HepG2 (cell line): ENCODE results near the gene ETF1. TPM values are rescaled to one million over a fixed set of nuclear protein-coding genes. Genes with fewer than 3 reads are reported as not detected.

ENCODE experiments used
- ARNTL ChIP-seq: sonication (generic); formaldehyde crosslinking; IDR thresholded peaks from 2 replicates; pipeline ENCODE4 v1.4.0; 2020; ENCODE audit warnings: mild to moderate bottlenecking, missing genetic modification reagents
- ATF6 ChIP-seq: sonication (generic); formaldehyde crosslinking; conservative IDR thresholded peaks from 2 replicates; pipeline ENCODE4 v1.4.0; 2020; ENCODE audit warnings: missing genetic modification reagents
- FOSL1 ChIP-seq: sonication (generic); formaldehyde crosslinking; IDR thresholded peaks from 2 replicates; pipeline ENCODE4 v1.9.0; 2021; ENCODE audit warnings: missing genetic modification reagents, borderline replicate concordance
- POLR2AphosphoS2 ChIP-seq: IDR thresholded peaks from 2 replicates; pipeline ENCODE4 v1.6.1; 2011; ENCODE audit warnings: low read depth, low read length, improper control_type of control experiment
- RBFOX2 ChIP-seq: fragments of 200-400 bp; formaldehyde crosslinking; IDR thresholded peaks from 2 replicates; pipeline ENCODE4 v1.6.1; 2017; ENCODE audit warnings: low read depth, mild to moderate bottlenecking, low read length
- TGIF2 ChIP-seq: IDR thresholded peaks from 2 replicates; pipeline ENCODE4 v1.6.1; 2016; ENCODE audit warnings: control low read depth, missing compliant biosample characterization
- USF2 ChIP-seq, 2 experiments: sonication (generic) in 1 of 2; formaldehyde crosslinking in 1 of 2; IDR thresholded peaks; 2 replicates each; pipeline versions ENCODE4 v1.5.1 to v1.6.1; 2011 to 2020; ENCODE audit warnings: borderline replicate concordance in 1 of 2, low read depth in 1 of 2, low read length in 1 of 2, mild to moderate bottlenecking in 1 of 2, missing genetic modification reagents in 1 of 2, moderate library complexity in 1 of 2
- ZNF142 ChIP-seq: sonication (generic); formaldehyde crosslinking; IDR thresholded peaks from 2 replicates; pipeline ENCODE4 v1.4.0; 2020; ENCODE audit warnings: missing genetic modification reagents
- ZNF350 ChIP-seq: sonication (generic); formaldehyde crosslinking; IDR thresholded peaks from 2 replicates; pipeline ENCODE4 v1.4.0; 2020; ENCODE audit warnings: mild to moderate bottlenecking, low read depth, missing genetic modification reagents, borderline replicate concordance
- polyA plus RNA-seq, 8 experiments: library from polyadenylated mRNA; depleted of rRNA in 3 of 8; stranded (reverse) in 7 of 8; unstranded in 1 of 8; fragments of >200 nt; fragmentation: Illumina TruSeq in 4 of 8; extraction: Trizol in 4 of 8; gene quantifications; 2 replicates each; pipeline versions ENCODE4 v1.2.1 to v1.2.3, GENCODE V29; 2011 to 2016; ENCODE audit warnings: low read depth in 4 of 8, missing spikeins in 1 of 8, mixed read lengths in 1 of 8; ENCODE audit not compliant: insufficient read depth in 1 of 8
- total RNA-seq, 5 experiments: library from RNA; depleted of rRNA; stranded (reverse); fragments of >200 nt; fragmentation: Illumina TruSeq; extraction: Trizol; gene quantifications; 2 replicates each; pipeline ENCODE4 v1.2.3, GENCODE V29; 2016; ENCODE audit warnings: low read depth in 1 of 5
- TF ChIP-seq, protein P1 (sequence below), 2 experiments: sonication (generic) in 1 of 2; formaldehyde crosslinking in 1 of 2; IDR thresholded peaks; 2 replicates each; pipeline versions ENCODE4 v1.4.0 to v1.6.1; 2018 to 2020; ENCODE audit warnings: missing genetic modification reagents in 2 of 2, borderline replicate concordance in 1 of 2, low read depth in 1 of 2, mild to moderate bottlenecking in 1 of 2, missing biosample characterization in 1 of 2
- TF ChIP-seq, protein P2 (sequence below): sonication (generic); formaldehyde crosslinking; IDR thresholded peaks from 2 replicates; pipeline ENCODE4 v1.8.1; 2022; ENCODE audit warnings: mild to moderate bottlenecking, missing genetic modification reagents
- TF ChIP-seq, protein P3 (sequence below): sonication (generic); formaldehyde crosslinking; IDR thresholded peaks from 2 replicates; pipeline ENCODE4 v1.4.0; 2020; ENCODE audit warnings: mild to moderate bottlenecking, missing genetic modification reagents

ETF1 gene
- total and polyA plus RNA-seq, 2 of the 13 experiments (the other 11 are each of a cell fraction or from before 2014, with no cell fraction given): 52.1 to 184 TPM

- TF ChIP-seq, protein P1, sequence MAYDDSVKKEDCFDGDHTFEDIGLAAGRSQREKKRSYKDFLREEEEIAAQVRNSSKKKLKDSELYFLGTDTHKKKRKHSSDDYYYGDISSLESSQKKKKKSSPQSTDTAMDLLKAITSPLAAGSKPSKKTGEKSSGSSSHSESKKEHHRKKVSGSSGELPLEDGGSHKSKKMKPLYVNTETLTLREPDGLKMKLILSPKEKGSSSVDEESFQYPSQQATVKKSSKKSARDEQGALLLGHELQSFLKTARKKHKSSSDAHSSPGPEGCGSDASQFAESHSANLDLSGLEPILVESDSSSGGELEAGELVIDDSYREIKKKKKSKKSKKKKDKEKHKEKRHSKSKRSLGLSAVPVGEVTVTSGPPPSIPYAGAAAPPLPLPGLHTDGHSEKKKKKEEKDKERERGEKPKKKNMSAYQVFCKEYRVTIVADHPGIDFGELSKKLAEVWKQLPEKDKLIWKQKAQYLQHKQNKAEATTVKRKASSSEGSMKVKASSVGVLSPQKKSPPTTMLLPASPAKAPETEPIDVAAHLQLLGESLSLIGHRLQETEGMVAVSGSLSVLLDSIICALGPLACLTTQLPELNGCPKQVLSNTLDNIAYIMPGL (CRISPR knock-in tag; IDR thresholded peaks at IDR 0.05; ENCODE audit: borderline replicate concordance in 1 of 2, low read depth in 1 of 2): peak; percentile 87 to 95; a peak in 3 of 4 replicates
- TF ChIP-seq ZNF142 (CRISPR knock-in tag): no peak
- TF ChIP-seq TGIF2: no peak; the same call in 1 of the 2 replicates
- TF ChIP-seq, protein P2, sequence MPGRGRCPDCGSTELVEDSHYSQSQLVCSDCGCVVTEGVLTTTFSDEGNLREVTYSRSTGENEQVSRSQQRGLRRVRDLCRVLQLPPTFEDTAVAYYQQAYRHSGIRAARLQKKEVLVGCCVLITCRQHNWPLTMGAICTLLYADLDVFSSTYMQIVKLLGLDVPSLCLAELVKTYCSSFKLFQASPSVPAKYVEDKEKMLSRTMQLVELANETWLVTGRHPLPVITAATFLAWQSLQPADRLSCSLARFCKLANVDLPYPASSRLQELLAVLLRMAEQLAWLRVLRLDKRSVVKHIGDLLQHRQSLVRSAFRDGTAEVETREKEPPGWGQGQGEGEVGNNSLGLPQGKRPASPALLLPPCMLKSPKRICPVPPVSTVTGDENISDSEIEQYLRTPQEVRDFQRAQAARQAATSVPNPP (CRISPR knock-in tag): 0 out of 2 replicates have a peak, but pooled peaks have one; percentile 73
- TF ChIP-seq, protein P3, sequence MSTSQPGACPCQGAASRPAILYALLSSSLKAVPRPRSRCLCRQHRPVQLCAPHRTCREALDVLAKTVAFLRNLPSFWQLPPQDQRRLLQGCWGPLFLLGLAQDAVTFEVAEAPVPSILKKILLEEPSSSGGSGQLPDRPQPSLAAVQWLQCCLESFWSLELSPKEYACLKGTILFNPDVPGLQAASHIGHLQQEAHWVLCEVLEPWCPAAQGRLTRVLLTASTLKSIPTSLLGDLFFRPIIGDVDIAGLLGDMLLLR (CRISPR knock-in tag): no peak
- 0 out of 2 replicates have a peak, but pooled peaks have one; percentile 10 for TF ChIP-seq ATF6
- TF ChIP-seq USF2 (IDR thresholded peaks at IDR 0.05; ENCODE audit: low read depth, low read length): no peak
- TF ChIP-seq USF2 (CRISPR knock-in tag; IDR thresholded peaks at IDR 0.05; ENCODE audit: borderline replicate concordance): no peak
- no peak for TF ChIP-seq ZNF350
- no peak for TF ChIP-seq FOSL1 (CRISPR knock-in tag)
- TF ChIP-seq POLR2AphosphoS2: no peak
- TF ChIP-seq ARNTL: no peak
- peak; percentile 57 for TF ChIP-seq RBFOX2
Observed at GRCh38 chr5:138464008-138464387, 79.0 kb downstream of the ETF1 start (continued).
